Measurements from ENCODE around the gene SAMD4A. TPM values are rescaled to one million over a fixed set of nuclear protein-coding genes. Genes with fewer than 3 reads are reported as not detected.

SAMD4A gene
- polyA plus RNA-seq, 2 of the 4 experiments (the other 2 are of a cell fraction) = 3.9 to 5.4 TPM

GRCh38 chr14:54796961-54797360 is 230.0 kb downstream of the SAMD4A start:
- Histone ChIP-seq H3K9me3 (peaks cover 9% of the 10 kb centered on the region; the same call in 2 of the 3 replicates), H3K4me1 (no peaks in the 10 kb centered on the region), H3K27ac (no peak overlapping the region), H3K4me3 (no peak overlapping the region), H3K4me2 (no peak overlapping the region)
- ATAC-seq (peak; percentile 45 to 59; a peak in 3 of 6 replicates), DNase-seq (ENCODE audit: low read depth in 1 of 2, low spot score in 1 of 2) (no peak), FAIRE-seq (no peak)
- TF ChIP-seq FOSL2 (IDR thresholded peaks at IDR 0.05) (no peak), FOSL2 (CRISPR knock-in tag; IDR thresholded peaks at IDR 0.05) (peak; percentile 35; the same call in 1 of the 2 replicates), JUN (IDR thresholded peaks at IDR 0.05) (no peak), ATOH8 (CRISPR knock-in tag; IDR thresholded peaks at IDR 0.05; ENCODE audit: low read depth) (no peak)
- ChIA-PET POLR2A (no interaction called here), CTCF (interaction anchor here (0.6 to 17.9 kb wide), 3 partner anchors 9 to 92 kb away, joined by 3 to 159 read pairs (median 9); no protein-coding TSS in a partner anchor)

- TF ChIP-seq NR3C1 (IDR thresholded peaks at IDR 0.05) (no peak), POLR2AphosphoS2 (conservative IDR thresholded peaks at IDR 0.05; ENCODE audit: low read length) (no peak), ZC3H11A (IDR thresholded peaks at IDR 0.05) (no peak), GATA3 (IDR thresholded peaks at IDR 0.05; ENCODE audit: borderline replicate concordance) (no peak), ZSCAN20 (CRISPR knock-in tag; IDR thresholded peaks at IDR 0.05) (no peak), RNF2 (IDR thresholded peaks at IDR 0.05; ENCODE audit: borderline replicate concordance, low read depth) (no peak), RFX5 (IDR thresholded peaks at IDR 0.05) (no peak), CHD4 (IDR thresholded peaks at IDR 0.05; ENCODE audit: borderline replicate concordance) (no peak), SMC3 (IDR thresholded peaks at IDR 0.05) (no peak), SREBF2 (IDR thresholded peaks at IDR 0.05) (no peak), TFCP2L1 (CRISPR knock-in tag; IDR thresholded peaks at IDR 0.05) (no peak), REST (IDR thresholded peaks at IDR 0.05) (no peak), CBX8 (IDR thresholded peaks at IDR 0.05) (no peak), KDM5A (IDR thresholded peaks at IDR 0.05) (no peak)
- WGBS (ENCODE audit: missing lambda C conversion rate) = 76% methylated on average over 6 of the region's 6 CpGs
- H3K4me2 ChIP-seq = no peak overlapping the region
- no peaks in the 10 kb centered on the region for H3K4me1 ChIP-seq
- peaks cover 9% of the 10 kb centered on the region; the same call in 2 of the 3 replicates for H3K9me3 ChIP-seq
- DNase-seq (ENCODE audit: low read depth in 1 of 2, low spot score in 1 of 2) (no peak), ATAC-seq (peak in 1 of 2 experiments; percentile 35; a peak in 2 of 6 replicates), FAIRE-seq (no peak)
- ChIA-PET CTCF (no interaction called here), POLR2A (no interaction called here)
- no peak overlapping the region for H3K27ac ChIP-seq
- no peak overlapping the region for H3K4me3 ChIP-seq
These were observed 230.6 kb downstream of the SAMD4A start for GRCh38 chr14:54797556-54797955.

GRCh38 chr14:54797986-54798385 is 231.1 kb downstream of the SAMD4A start:
- DNase-seq (ENCODE audit: low read depth in 1 of 2, low spot score in 1 of 2) (no peak), FAIRE-seq (no peak), ATAC-seq (no peak; a peak in 1 of 6 replicates)
- H3K4me2 ChIP-seq = no peak overlapping the region
- CTCF ChIA-PET = no interaction called here
- H3K4me3 ChIP-seq = no peak overlapping the region
- WGBS (ENCODE audit: missing lambda C conversion rate) = 92% methylated on average over 4 of the region's 4 CpGs
- H3K27ac ChIP-seq = no peak overlapping the region
- TF ChIP-seq, protein P1, sequence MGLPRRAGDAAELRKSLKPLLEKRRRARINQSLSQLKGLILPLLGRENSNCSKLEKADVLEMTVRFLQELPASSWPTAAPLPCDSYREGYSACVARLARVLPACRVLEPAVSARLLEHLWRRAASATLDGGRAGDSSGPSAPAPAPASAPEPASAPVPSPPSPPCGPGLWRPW (IDR thresholded peaks at IDR 0.05) = no peak
- TF ChIP-seq PBX3 (IDR thresholded peaks at IDR 0.05) (no peak), RAD21 (conservative IDR thresholded peaks at IDR 0.05 in 1 of 2, IDR thresholded peaks at IDR 0.05 in 1 of 2) (no peak), MAZ (IDR thresholded peaks at IDR 0.05; ENCODE audit: borderline replicate concordance, low read depth, low read length) (no peak), HDAC2 (IDR thresholded peaks at IDR 0.05) (no peak), EHMT2 (IDR thresholded peaks at IDR 0.05; ENCODE audit: low read depth) (no peak), CHD4 (IDR thresholded peaks at IDR 0.05; ENCODE audit: borderline replicate concordance) (no peak)
- TF ChIP-seq, protein P2, sequence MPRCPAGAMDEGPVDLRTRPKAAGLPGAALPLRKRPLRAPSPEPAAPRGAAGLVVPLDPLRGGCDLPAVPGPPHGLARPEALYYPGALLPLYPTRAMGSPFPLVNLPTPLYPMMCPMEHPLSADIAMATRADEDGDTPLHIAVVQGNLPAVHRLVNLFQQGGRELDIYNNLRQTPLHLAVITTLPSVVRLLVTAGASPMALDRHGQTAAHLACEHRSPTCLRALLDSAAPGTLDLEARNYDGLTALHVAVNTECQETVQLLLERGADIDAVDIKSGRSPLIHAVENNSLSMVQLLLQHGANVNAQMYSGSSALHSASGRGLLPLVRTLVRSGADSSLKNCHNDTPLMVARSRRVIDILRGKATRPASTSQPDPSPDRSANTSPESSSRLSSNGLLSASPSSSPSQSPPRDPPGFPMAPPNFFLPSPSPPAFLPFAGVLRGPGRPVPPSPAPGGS (IDR thresholded peaks at IDR 0.05) = no peak
- TF ChIP-seq, protein P3, sequence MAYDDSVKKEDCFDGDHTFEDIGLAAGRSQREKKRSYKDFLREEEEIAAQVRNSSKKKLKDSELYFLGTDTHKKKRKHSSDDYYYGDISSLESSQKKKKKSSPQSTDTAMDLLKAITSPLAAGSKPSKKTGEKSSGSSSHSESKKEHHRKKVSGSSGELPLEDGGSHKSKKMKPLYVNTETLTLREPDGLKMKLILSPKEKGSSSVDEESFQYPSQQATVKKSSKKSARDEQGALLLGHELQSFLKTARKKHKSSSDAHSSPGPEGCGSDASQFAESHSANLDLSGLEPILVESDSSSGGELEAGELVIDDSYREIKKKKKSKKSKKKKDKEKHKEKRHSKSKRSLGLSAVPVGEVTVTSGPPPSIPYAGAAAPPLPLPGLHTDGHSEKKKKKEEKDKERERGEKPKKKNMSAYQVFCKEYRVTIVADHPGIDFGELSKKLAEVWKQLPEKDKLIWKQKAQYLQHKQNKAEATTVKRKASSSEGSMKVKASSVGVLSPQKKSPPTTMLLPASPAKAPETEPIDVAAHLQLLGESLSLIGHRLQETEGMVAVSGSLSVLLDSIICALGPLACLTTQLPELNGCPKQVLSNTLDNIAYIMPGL (CRISPR knock-in tag; IDR thresholded peaks at IDR 0.05; ENCODE audit: borderline replicate concordance) = no peak
- no peaks in the 10 kb centered on the region for H3K4me1 ChIP-seq
- H3K9me3 ChIP-seq = peaks cover 9% of the 10 kb centered on the region; the same call in 2 of the 3 replicates
- POLR2A ChIA-PET = no interaction called here

Measured in A549 (cell line).